WTC11 (cell line): ENCODE data around the gene SPATA2. TPM values are rescaled to one million over a fixed set of nuclear protein-coding genes. Genes with fewer than 3 reads are reported as not detected.
"Not testable (repeated sequence)": the region's sequence is repeated elsewhere in the genome, so short reads cannot be mapped to it uniquely, and the experiment has no call there.

Source experiments
- ATAC-seq: fragments of 200-7000 bp; cut with Tn5 transposase; 2 replicates; pipeline ENCODE4 v1.10.0; 2021; ENCODE audit warnings: mild to moderate bottlenecking, moderate library complexity
- CTCF ChIA-PET: fragments of 300-600 bp; sonication (Branson Sonifier 250); formaldehyde crosslinking; loops from one replicate; lab custom pipeline; 2021; ENCODE audit warnings: antibody characterized with exemption; lab: Charles Lee
- POLR2A ChIA-PET: fragments of 350-600 bp; sonication (Branson Sonifier 250); formaldehyde crosslinking; loops from one replicate; lab custom pipeline; 2021; ENCODE audit warnings: antibody characterized with exemption; lab: Charles Lee
- DNase-seq: peaks from one replicate; pipeline ENCODE4 v3.0.0; 2021; ENCODE audit warnings: low spot score
- H3K27ac Mint-ChIP-seq: 2 replicates; pipeline ENCODE4 v1.8.0; 2021; ENCODE audit warnings: mixed read lengths
- H3K27me3 Mint-ChIP-seq: 2 replicates; pipeline ENCODE4 v1.8.0; 2021; ENCODE audit warnings: low read depth, mild to moderate bottlenecking, moderate library complexity, mixed read lengths
- H3K36me3 Mint-ChIP-seq: 2 replicates; pipeline ENCODE4 v1.8.0; 2021; ENCODE audit warnings: mixed read lengths
- H3K4me1 Mint-ChIP-seq: 2 replicates; pipeline ENCODE4 v1.8.0; 2022; ENCODE audit warnings: mixed read lengths
- H3K4me3 Mint-ChIP-seq: 2 replicates; pipeline ENCODE4 v1.8.0; 2021; ENCODE audit warnings: mild to moderate bottlenecking, moderate library complexity, mixed read lengths
- H3K9me3 Mint-ChIP-seq: 2 replicates; pipeline ENCODE4 v1.8.0; 2021; ENCODE audit warnings: mixed read lengths
- CBFB ChIP-seq: sonication (generic); formaldehyde crosslinking; IDR thresholded peaks from 2 replicates; pipeline ENCODE4 v1.8.1; 2022; ENCODE audit warnings: mild to moderate bottlenecking, low read depth, missing genetic modification reagents
- ESRRA ChIP-seq: sonication (generic); formaldehyde crosslinking; IDR thresholded peaks from 2 replicates; pipeline ENCODE4 v1.8.1; 2022; ENCODE audit warnings: mild to moderate bottlenecking, missing genetic modification reagents, borderline replicate concordance
- GTF2I ChIP-seq: fragments of 250-450 bp; sonication (Bioruptor Pico); conservative IDR thresholded peaks from 2 replicates; pipeline ENCODE4 v1.4.0; 2021; ENCODE audit warnings: mild to moderate bottlenecking
- HMGA2 ChIP-seq: fragments of 250-450 bp; sonication (Bioruptor Pico); IDR thresholded peaks from 2 replicates; pipeline ENCODE4 v1.4.0; 2021; ENCODE audit warnings: mild to moderate bottlenecking, moderate library complexity
- MXD4 ChIP-seq: fragments of 250-450 bp; sonication (Bioruptor Pico); IDR thresholded peaks from 2 replicates; pipeline ENCODE4 v1.8.0; 2021; ENCODE audit warnings: mild to moderate bottlenecking, moderate library complexity, borderline replicate concordance
- NFATC4 ChIP-seq: fragments of 250-450 bp; sonication (Bioruptor Pico); IDR thresholded peaks from 2 replicates; pipeline ENCODE4 v1.9.0; 2021; ENCODE audit warnings: mild to moderate bottlenecking
- NR3C1 ChIP-seq: sonication (generic); formaldehyde crosslinking; conservative IDR thresholded peaks from 2 replicates; pipeline ENCODE4 v1.8.1; 2023; ENCODE audit warnings: low read depth, mild to moderate bottlenecking, missing genetic modification reagents
- SMAD4 ChIP-seq: sonication (generic); formaldehyde crosslinking; IDR thresholded peaks from 2 replicates; pipeline ENCODE4 v1.8.0; 2022; ENCODE audit warnings: mild to moderate bottlenecking, missing genetic modification reagents
- TEAD1 ChIP-seq: sonication (generic); formaldehyde crosslinking; IDR thresholded peaks from 2 replicates; pipeline ENCODE4 v1.8.0; 2022; ENCODE audit warnings: mild to moderate bottlenecking, missing genetic modification reagents
- TP53 ChIP-seq: sonication (generic); formaldehyde crosslinking; IDR thresholded peaks from 2 replicates; pipeline ENCODE4 v1.8.1; 2023; ENCODE audit warnings: mild to moderate bottlenecking, missing genetic modification reagents
- ZNF317 ChIP-seq: sonication (generic); formaldehyde crosslinking; IDR thresholded peaks from 2 replicates; pipeline ENCODE4 v1.8.1; 2023; ENCODE audit warnings: low read depth, mild to moderate bottlenecking, moderate library complexity, missing genetic modification reagents, borderline replicate concordance
- ZNF396 ChIP-seq: fragments of 250-450 bp; sonication (Bioruptor Pico); IDR thresholded peaks from 2 replicates; pipeline ENCODE4 v1.8.0; 2021; ENCODE audit warnings: mild to moderate bottlenecking, moderate library complexity, borderline replicate concordance
- ZNF671 ChIP-seq: fragments of 250-450 bp; sonication (Bioruptor Pico); IDR thresholded peaks from 2 replicates; pipeline ENCODE4 v1.8.0; 2021; ENCODE audit warnings: mild to moderate bottlenecking
- total RNA-seq: library from RNA; stranded (reverse); gene quantifications from 3 replicates; pipeline ENCODE4 v1.2.3, GENCODE V29; 2021
- TF ChIP-seq, protein P1 (sequence below): sonication (generic); formaldehyde crosslinking; IDR thresholded peaks from 2 replicates; pipeline ENCODE4 v1.8.1; 2023; ENCODE audit warnings: mild to moderate bottlenecking, moderate library complexity, missing genetic modification reagents
- TF ChIP-seq, protein P2 (sequence below): fragments of 250-450 bp; sonication (Bioruptor Pico); IDR thresholded peaks from 2 replicates; pipeline ENCODE4 v1.9.0; 2021; ENCODE audit warnings: mild to moderate bottlenecking, borderline replicate concordance
- TF ChIP-seq, protein P3 (sequence below): sonication (generic); formaldehyde crosslinking; conservative IDR thresholded peaks from 2 replicates; pipeline ENCODE4 v1.8.1; 2023; ENCODE audit warnings: mild to moderate bottlenecking, low read depth, missing genetic modification reagents, moderate library complexity
- TF ChIP-seq, protein P4 (sequence below): sonication (generic); formaldehyde crosslinking; IDR thresholded peaks from 2 replicates; pipeline ENCODE4 v1.8.1; 2023; ENCODE audit warnings: mild to moderate bottlenecking, missing genetic modification reagents
- TF ChIP-seq, protein P5 (sequence below): sonication (generic); formaldehyde crosslinking; IDR thresholded peaks from 2 replicates; pipeline ENCODE4 v1.8.1; 2023; ENCODE audit warnings: mild to moderate bottlenecking, missing genetic modification reagents, moderate library complexity
- TF ChIP-seq, protein P6 (sequence below): sonication (generic); formaldehyde crosslinking; IDR thresholded peaks from 2 replicates; pipeline ENCODE4 v1.8.1; 2022; ENCODE audit warnings: low read depth, missing genetic modification reagents, borderline replicate concordance

Gene SPATA2
- total RNA-seq, 1 experiment from 2014 or later, result 11.3 TPM

DNA sequence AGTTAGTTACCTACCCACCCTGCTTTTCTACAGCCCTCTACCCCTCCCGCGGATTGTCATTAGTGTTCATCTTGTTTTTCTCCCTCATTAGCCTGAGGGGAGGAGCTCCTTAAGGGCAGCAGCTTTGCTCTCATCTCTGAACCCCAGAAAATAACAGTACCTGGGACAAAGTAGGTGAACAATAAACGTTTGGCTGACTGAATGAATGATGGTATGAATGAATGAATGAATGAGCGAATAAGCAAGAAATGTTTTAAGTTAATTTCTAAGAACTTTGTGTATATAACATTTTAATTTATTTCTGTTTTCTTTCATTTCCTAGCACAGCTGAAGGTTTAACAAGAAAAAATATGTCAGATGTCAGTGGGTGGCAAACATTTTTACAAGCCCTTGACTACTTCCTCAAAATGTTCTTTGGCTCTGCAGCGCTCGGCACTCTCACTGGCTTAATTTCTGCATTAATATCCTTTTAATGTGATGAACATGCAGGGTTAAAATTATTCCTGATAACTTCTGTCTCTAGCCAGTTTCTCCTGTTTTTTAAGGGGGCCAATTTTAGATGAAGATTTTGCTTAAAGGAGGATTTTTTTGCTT, 52.6 kb downstream of the SPATA2 start (continued):
- TF ChIP-seq, protein P1, sequence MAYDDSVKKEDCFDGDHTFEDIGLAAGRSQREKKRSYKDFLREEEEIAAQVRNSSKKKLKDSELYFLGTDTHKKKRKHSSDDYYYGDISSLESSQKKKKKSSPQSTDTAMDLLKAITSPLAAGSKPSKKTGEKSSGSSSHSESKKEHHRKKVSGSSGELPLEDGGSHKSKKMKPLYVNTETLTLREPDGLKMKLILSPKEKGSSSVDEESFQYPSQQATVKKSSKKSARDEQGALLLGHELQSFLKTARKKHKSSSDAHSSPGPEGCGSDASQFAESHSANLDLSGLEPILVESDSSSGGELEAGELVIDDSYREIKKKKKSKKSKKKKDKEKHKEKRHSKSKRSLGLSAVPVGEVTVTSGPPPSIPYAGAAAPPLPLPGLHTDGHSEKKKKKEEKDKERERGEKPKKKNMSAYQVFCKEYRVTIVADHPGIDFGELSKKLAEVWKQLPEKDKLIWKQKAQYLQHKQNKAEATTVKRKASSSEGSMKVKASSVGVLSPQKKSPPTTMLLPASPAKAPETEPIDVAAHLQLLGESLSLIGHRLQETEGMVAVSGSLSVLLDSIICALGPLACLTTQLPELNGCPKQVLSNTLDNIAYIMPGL, result no peak
- TF ChIP-seq CBFB (CRISPR knock-in tag) (no peak), NFATC4 (CRISPR knock-in tag) (no peak), ESRRA (no peak)
- TF ChIP-seq, protein P2, sequence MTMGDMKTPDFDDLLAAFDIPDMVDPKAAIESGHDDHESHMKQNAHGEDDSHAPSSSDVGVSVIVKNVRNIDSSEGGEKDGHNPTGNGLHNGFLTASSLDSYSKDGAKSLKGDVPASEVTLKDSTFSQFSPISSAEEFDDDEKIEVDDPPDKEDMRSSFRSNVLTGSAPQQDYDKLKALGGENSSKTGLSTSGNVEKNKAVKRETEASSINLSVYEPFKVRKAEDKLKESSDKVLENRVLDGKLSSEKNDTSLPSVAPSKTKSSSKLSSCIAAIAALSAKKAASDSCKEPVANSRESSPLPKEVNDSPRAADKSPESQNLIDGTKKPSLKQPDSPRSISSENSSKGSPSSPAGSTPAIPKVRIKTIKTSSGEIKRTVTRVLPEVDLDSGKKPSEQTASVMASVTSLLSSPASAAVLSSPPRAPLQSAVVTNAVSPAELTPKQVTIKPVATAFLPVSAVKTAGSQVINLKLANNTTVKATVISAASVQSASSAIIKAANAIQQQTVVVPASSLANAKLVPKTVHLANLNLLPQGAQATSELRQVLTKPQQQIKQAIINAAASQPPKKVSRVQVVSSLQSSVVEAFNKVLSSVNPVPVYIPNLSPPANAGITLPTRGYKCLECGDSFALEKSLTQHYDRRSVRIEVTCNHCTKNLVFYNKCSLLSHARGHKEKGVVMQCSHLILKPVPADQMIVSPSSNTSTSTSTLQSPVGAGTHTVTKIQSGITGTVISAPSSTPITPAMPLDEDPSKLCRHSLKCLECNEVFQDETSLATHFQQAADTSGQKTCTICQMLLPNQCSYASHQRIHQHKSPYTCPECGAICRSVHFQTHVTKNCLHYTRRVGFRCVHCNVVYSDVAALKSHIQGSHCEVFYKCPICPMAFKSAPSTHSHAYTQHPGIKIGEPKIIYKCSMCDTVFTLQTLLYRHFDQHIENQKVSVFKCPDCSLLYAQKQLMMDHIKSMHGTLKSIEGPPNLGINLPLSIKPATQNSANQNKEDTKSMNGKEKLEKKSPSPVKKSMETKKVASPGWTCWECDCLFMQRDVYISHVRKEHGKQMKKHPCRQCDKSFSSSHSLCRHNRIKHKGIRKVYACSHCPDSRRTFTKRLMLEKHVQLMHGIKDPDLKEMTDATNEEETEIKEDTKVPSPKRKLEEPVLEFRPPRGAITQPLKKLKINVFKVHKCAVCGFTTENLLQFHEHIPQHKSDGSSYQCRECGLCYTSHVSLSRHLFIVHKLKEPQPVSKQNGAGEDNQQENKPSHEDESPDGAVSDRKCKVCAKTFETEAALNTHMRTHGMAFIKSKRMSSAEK (CRISPR knock-in tag), result no peak
- TF ChIP-seq, all 79 proteins: peak for 0

DNA sequence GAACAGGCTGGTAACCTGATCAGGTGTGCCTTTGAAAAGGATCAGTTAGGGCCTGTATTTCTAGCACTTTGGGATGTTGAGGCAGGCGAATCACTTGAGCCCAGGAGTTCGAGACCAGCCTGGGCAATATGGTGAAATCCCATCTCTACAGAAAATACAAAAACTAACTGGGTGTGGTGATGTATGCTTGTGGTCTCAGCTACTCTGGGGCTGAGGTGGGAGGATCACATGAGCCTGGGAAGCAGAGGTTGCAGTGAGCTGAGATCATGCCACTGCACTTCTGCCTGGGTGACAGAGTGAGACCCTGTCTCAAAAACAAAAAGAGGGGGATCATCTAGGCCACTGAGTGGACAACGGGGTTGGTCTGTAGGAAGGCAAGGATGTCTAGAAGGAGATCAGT, 54.1 kb downstream of the SPATA2 start:
- DNase-seq, POLR2A ChIA-PET, H3K36me3 Mint-ChIP-seq, H3K9me3 Mint-ChIP-seq, ATAC-seq, H3K27me3 Mint-ChIP-seq, H3K4me3 Mint-ChIP-seq: not testable (repeated sequence)
- CTCF ChIA-PET, result interaction anchor here (1.0 to 3.1 kb wide), 4 partner anchors 15 to 253 kb away, joined by 3 to 9 read pairs (median 5); no protein-coding TSS in a partner anchor
- Mint-ChIP-seq H3K4me1 (peaks cover 11% of the 10 kb centered on the region), H3K27ac (peak overlapping the region; percentile 9; the same call in 1 of the 2 replicates)

DNA sequence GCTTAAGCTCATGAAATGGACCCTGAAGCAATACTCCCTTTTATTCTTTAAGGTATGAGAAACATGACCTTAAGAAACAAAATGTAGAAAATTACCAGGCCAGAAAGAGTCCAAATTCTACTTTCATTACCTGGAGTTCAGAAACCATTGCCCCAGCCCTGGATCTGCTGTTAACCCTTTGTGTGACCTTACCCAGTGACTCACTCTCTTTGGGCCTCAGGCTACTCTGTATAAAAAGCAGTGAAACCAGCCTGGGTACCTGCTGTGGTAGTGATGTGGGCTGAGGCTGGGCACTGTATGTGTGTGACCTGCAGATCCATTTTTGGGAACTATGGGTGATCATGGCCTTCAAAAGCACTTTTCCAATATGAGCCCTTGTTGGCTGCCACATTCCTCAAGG, 55.5 kb downstream of the SPATA2 start:
- POLR2A ChIA-PET, result interaction anchor here (1.6 kb wide), 1 partner anchor 9 kb away, joined by 3 read pairs; no protein-coding TSS in a partner anchor
- TF ChIP-seq NR3C1 (CRISPR knock-in tag) (no peak), TP53 (no peak), GTF2I (no peak), ZNF396 (CRISPR knock-in tag) (no peak), ZNF317 (CRISPR knock-in tag) (no peak), TEAD1 (CRISPR knock-in tag) (no peak), MXD4 (CRISPR knock-in tag) (no peak), ZNF671 (CRISPR knock-in tag) (no peak), SMAD4 (CRISPR knock-in tag) (no peak), HMGA2 (CRISPR knock-in tag) (no peak)
- TF ChIP-seq, protein P3, sequence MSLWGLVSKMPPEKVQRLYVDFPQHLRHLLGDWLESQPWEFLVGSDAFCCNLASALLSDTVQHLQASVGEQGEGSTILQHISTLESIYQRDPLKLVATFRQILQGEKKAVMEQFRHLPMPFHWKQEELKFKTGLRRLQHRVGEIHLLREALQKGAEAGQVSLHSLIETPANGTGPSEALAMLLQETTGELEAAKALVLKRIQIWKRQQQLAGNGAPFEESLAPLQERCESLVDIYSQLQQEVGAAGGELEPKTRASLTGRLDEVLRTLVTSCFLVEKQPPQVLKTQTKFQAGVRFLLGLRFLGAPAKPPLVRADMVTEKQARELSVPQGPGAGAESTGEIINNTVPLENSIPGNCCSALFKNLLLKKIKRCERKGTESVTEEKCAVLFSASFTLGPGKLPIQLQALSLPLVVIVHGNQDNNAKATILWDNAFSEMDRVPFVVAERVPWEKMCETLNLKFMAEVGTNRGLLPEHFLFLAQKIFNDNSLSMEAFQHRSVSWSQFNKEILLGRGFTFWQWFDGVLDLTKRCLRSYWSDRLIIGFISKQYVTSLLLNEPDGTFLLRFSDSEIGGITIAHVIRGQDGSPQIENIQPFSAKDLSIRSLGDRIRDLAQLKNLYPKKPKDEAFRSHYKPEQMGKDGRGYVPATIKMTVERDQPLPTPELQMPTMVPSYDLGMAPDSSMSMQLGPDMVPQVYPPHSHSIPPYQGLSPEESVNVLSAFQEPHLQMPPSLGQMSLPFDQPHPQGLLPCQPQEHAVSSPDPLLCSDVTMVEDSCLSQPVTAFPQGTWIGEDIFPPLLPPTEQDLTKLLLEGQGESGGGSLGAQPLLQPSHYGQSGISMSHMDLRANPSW (CRISPR knock-in tag), result no peak
- TF ChIP-seq, protein P4, sequence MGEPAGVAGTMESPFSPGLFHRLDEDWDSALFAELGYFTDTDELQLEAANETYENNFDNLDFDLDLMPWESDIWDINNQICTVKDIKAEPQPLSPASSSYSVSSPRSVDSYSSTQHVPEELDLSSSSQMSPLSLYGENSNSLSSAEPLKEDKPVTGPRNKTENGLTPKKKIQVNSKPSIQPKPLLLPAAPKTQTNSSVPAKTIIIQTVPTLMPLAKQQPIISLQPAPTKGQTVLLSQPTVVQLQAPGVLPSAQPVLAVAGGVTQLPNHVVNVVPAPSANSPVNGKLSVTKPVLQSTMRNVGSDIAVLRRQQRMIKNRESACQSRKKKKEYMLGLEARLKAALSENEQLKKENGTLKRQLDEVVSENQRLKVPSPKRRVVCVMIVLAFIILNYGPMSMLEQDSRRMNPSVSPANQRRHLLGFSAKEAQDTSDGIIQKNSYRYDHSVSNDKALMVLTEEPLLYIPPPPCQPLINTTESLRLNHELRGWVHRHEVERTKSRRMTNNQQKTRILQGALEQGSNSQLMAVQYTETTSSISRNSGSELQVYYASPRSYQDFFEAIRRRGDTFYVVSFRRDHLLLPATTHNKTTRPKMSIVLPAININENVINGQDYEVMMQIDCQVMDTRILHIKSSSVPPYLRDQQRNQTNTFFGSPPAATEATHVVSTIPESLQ (CRISPR knock-in tag), result no peak
- TF ChIP-seq, protein P5, sequence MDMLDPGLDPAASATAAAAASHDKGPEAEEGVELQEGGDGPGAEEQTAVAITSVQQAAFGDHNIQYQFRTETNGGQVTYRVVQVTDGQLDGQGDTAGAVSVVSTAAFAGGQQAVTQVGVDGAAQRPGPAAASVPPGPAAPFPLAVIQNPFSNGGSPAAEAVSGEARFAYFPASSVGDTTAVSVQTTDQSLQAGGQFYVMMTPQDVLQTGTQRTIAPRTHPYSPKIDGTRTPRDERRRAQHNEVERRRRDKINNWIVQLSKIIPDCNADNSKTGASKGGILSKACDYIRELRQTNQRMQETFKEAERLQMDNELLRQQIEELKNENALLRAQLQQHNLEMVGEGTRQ (CRISPR knock-in tag), result no peak
- TF ChIP-seq, protein P6, sequence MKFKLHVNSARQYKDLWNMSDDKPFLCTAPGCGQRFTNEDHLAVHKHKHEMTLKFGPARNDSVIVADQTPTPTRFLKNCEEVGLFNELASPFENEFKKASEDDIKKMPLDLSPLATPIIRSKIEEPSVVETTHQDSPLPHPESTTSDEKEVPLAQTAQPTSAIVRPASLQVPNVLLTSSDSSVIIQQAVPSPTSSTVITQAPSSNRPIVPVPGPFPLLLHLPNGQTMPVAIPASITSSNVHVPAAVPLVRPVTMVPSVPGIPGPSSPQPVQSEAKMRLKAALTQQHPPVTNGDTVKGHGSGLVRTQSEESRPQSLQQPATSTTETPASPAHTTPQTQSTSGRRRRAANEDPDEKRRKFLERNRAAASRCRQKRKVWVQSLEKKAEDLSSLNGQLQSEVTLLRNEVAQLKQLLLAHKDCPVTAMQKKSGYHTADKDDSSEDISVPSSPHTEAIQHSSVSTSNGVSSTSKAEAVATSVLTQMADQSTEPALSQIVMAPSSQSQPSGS (CRISPR knock-in tag), result no peak

More for the DNA sequence above, 55.5 kb downstream of the SPATA2 start:
- Mint-ChIP-seq H3K4me1 (peaks cover 11% of the 10 kb centered on the region), H3K36me3 (peaks cover 3% of the 10 kb centered on the region; the same call in 1 of the 2 replicates), H3K27ac (no peak overlapping the region), H3K27me3 (no peaks in the 10 kb centered on the region), H3K9me3 (no peaks in the 10 kb centered on the region), H3K4me3 (no peak overlapping the region)
- CTCF ChIA-PET, result interaction anchor here (1.2 to 3.1 kb wide), 4 partner anchors 14 to 251 kb away, joined by 3 to 9 read pairs (median 4); no protein-coding TSS in a partner anchor
- no peak for ATAC-seq
- no peak for DNase-seq
